ENCODE data around the gene MAJIN.
A peak's percentile ranks its signal among the peaks of the same experiment; 100 is the strongest.

Gene MAJIN

DNA sequence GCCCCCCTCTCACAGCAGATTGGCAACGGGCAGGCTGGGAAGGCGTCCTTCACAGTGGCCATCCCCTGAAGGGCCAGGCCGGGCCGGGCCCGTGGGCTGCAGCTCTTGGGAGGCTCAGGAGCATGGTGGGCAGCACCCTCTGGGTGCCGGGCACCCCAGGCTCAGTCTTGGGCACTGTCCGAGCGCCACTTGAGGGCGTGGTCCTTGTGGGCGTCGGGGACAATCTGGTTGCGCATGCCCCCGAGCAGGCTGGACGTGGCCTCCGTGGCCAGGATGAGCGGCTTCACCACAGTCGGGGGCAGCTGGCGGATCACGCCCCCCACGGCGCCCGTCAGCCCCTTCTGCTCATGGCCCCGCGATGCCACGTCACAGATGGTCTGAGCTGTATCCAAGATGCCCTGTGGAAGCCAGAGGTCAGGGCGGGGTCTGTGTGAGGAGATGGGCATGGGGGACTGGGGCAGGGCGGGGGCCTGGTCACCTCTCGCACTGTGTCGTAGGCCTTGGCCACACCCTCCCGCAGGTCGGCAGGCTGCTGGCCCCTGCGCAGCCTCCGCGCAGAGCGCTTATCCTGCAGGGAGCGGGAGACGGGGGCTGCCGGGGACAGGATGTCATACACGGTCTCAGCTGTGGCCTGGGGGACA lies 77.0 kb downstream of the MAJIN start:
- FAIRE-seq = no peak
- DNase-seq (ENCODE audit: insufficient read length, low spot score) = no peak

DNA sequence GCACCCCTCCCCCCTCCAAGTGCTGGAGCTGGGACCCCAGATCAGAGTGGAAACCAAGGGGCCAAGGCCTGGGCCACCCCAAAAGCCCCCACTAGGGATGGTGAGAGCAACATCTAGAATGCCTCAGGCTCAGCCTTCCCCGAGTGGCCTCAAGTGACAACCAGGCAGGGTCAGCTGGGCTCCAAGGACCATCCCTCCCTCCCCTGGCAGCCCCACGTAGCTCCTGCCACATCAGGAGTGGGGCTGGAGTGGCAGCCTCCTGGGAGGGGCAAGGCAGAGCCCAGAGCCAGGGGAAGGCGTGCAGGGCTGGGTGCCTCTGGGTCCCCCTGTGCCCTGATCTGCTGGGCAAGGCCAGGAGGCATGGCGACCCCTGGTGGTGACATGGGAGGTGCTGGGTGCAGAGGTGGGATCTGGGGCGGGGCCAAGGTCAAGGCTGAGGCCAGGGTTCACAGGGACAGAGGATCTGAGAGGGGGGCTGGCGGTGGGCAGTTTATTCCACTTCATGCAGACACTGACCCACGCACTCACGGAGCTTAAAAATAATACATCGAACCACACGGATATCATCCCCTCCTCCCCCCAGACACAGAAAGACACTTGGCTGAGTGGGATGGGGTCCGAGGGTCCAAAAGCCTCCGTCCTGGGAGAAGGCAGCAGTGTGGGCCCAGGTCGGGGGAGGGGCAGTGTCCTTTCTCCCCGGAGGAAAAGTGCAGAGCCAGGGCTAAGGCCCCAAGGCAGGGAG lies 77.7 kb downstream of the MAJIN start:
- DNase-seq (ENCODE audit: insufficient read length, low spot score) = peak; percentile 97
- FAIRE-seq = peak; percentile 93

DNA sequence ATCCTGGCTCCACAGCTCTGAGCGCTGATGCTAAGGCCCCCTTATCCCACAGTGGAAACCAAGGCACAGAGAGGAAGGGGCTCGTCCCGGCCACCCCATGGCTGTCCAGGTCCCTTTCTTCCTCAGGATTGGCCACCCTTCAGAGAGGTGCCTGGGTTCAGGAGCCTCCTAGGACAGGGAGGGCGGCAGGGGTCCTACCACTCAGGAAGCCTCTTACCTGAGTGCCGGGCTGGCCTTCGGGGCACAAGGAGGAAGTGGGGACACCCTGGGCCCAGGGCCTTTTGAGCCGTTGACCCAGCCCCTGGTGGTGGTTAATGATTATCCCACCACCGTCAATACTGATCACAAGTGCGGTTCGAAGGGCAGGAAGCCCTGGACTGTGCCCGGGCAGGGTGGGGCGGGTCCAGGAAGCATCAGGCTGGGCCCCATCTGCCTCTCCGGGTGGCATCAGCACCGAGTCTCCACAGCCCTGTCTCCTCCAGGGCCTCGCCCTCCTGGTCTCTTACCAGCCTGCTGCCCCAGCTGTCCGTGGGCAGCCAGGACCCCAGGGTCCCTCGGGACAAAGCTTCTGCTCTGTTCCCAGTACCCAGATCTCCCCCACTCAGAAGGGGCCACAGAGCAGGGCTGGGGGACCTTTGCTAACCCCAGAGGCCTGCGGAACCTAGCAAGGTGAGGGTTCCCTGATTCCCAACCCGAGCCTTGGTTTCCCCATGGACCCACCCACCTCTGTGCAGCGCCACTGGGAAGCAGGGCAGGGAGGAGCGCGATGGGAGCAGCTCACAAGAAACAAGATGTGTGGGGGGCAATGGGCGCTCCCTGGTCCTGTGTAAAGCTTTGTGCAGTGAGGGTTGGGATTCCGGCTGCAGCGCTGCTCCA lies 78.5 kb downstream of the MAJIN start:
- peak; percentile 89 for FAIRE-seq
- peak; percentile 61 for DNase-seq (ENCODE audit: insufficient read length, low spot score)

DNA sequence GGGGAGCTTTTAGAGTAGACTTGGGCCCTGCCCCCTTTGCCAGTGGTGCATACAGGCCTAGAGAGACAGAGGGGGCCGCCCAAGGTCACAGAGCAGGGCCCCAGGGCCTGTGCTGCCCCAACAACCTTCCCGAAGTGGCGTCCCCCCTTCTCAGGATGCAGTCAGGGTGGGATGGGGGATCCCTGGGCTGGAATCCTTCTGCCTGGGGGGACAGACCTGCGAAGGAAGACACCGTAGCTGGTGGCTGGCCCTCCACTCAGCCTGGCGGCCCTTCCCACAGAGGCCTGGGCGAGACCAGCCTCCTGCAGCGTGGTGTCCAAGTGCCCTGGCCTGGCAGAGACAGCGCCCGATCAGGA lies 79.1 kb downstream of the MAJIN start:
- DNase-seq (ENCODE audit: insufficient read length, low spot score) = no peak
- FAIRE-seq = no peak

DNA sequence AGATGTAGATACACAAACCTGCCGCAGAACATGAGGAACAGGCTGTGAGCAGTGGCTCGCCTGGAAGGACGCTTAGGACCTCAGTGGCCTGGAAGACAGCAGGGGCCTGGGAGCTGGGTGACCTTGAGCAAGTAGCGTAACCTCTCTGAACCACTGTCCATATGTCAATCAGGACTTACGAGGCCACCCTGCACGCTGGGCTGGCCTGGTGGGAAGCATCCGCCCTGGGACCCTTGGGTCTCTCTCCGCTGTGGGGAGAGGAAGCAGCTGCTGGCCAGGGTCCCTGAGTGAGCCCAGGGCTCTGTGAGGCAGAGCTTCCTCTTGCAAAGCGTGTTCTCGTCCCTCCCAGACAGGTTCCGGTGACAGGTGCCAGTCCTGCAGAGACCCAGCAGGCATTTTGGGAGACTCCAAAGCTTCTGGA lies 79.5 kb downstream of the MAJIN start:
- FAIRE-seq (no peak), DNase-seq (ENCODE audit: insufficient read length, low spot score) (no peak)

DNA sequence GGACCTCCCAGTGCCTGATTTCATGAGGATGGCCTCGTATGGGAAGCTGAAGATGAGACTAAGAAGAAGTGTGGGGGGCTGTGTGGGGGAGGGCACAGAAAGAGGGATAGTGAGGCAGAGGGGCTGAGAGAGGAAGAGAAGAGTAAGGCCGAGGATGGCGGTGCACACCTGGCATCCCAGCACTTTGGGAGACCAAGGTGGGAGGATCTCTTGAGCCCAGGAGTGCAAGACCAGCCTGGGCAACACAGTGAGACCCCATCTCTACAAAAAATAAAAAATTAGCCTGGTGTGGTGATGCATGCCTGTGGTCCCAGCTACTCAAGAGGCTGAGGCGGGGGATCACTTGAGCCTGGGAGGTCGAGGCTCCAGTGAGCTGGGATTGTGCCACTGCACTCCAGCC lies 80.0 kb downstream of the MAJIN start:
- DNase-seq (ENCODE audit: insufficient read length, low spot score) = no peak
- no peak for FAIRE-seq

DNA sequence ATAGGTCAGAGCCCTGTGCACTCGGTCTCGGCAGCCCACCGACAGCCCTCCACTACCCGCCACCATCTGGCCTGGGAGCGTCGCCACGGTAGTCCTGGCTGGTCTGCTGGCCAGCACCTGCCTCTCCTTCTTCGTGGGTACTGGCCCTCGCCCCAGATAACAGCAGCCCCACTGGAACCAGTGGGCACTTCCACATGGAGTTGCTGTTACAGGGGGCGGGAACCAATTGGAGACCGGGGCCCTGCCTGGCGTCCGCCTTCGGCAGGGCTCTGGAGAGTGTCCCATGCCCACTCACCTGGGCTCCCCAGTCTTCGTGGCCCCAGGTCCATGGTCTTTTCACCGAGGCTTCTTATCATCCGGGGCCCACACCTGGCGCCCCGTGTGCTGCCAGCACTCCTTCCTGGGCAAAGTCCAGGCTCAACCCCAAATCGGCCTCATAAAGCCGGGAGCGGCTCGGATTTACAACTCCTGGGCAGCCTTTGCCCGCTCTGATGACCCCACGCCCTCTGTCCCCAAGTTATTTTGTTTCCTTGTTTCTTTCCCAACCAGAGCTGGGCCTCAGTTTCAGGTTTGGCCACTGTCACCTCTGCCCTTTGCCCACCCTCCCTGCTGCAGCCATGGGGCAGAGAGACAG lies 80.6 kb downstream of the MAJIN start:
- no peak for FAIRE-seq
- DNase-seq (ENCODE audit: insufficient read length, low spot score) = no peak

DNA sequence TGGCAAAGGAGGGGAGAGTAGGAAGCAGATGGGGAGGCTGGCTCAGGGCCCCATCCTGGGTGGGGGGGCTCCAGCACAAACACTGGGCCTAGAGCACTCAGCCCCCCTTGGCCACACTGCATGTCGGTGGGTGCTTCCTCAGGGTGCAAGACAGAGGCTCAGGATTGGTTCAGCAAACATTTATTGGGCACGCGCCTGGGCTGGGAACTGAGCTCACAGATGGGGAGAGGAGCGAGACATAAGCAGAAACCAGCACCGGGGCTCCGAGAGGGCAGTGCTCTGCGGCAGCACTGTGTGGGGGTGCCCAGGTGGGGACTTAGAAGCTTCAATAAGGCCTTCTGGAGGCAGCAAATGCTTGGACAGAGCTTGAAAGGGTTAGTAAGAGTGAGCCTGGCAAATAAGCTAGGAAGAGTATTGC lies 81.4 kb downstream of the MAJIN start:
- DNase-seq (ENCODE audit: insufficient read length, low spot score) (no peak), FAIRE-seq (no peak)

DNA sequence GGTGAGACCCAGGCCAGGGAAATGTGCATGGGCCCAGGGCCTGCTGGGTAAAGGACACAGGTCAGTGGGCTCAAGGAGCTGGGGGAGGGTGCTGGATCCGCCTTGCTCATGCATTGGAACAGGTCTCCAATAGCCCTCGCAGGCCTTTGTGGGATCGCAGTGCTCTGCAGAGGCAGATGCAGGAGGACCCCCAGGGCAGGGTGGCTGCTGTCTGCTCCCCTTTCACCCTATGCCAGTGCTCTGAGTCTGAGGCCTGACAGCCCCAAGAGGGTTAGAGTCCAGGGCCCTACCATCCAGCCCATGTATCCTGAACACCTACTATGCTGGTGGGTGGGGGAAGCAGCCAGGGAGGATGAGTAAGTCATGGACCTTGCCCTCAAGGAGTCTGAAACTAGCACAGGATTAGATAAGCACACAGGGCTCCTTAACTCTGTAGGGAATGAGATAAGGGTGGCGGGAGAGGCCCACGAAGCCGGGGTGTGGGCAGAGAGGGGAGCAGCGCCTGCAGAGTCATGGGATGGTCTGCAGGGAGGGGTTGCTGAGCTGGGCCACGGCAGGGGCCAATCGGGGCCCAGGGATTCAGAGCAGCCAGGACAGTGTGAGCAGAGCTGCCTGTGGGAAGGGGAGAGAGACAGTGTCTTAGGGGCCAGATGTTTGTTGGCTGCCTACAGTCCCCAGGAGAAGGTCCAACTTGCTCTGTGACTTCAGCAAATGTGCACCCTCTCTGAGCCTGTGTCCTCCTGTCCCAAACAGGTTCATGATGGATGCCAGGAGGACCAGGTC lies 83.0 kb downstream of the MAJIN start:
- FAIRE-seq (no peak), DNase-seq (ENCODE audit: insufficient read length, low spot score) (no peak)

DNA sequence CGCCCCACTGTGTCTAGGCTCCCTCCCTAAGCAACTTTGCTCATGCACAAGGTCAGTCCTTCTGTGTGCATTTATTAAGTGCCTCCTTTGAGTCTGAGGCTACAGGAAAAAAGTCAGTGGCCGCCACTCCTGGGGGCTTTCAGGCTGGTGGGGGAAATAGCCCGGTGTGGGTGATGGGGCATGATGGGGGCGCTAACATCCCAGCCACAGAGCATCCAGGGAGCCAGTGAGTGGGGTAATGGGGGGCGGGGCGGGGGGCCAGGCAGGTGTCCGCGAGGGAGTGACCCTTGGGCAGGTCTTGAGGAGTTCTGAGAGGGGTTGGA lies 83.5 kb downstream of the MAJIN start:
- DNase-seq (ENCODE audit: insufficient read length, low spot score) (no peak), FAIRE-seq (no peak)
